ENCODE data around the gene TPD52L1.

Gene TPD52L1

GRCh38 chr6:125166711-125167110 lies 13.1 kb downstream of the TPD52L1 start:
- DNase-seq (ENCODE audit: low spot score), result no peak
- no peak for TF ChIP-seq CTCF (IDR thresholded peaks at IDR 0.05; ENCODE audit: extremely low read depth, missing control alignments)

DNA sequence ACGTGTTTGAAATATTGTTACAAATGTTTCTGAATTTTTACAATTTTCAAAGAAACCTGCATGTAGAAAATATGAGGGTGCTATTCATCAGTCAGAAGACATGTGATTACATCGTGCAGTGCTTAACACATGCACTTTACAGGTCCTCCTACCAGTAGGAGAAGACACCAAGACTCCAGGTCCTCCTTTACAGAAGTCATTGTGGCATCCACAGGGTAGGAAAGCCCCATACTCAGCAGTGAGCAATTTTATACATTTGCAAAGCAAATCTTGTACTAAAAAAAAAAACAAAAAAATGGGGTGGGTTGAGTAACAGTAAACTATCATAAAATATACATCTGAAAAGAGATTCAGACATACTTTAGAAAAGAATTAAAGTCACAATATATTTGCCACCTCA lies 14.0 kb downstream of the TPD52L1 start:
- no peak for DNase-seq (ENCODE audit: low spot score)
- TF ChIP-seq CTCF (IDR thresholded peaks at IDR 0.05; ENCODE audit: extremely low read depth, missing control alignments), result no peak

DNA sequence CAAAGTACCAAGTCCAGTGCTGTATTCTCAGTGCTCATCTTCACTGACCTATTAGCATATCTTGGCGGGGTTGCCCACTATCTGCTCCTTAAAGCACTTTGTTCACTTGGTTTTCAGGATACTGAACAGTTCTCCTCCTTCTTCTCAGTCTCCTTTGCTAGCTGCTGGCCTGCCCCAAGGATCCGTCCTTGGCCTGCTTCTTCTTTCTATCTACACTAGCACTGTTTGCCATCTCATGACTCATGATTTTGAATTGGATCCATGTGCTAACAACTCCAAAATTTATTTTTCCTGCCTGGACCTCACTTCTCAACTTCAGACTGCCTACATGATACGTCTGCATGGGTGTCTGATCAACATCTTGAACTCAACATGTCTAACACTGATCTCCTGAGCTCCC lies 15.5 kb downstream of the TPD52L1 start:
- no peak for DNase-seq (ENCODE audit: low spot score)
- TF ChIP-seq CTCF (IDR thresholded peaks at IDR 0.05; ENCODE audit: extremely low read depth, missing control alignments), result no peak

DNA sequence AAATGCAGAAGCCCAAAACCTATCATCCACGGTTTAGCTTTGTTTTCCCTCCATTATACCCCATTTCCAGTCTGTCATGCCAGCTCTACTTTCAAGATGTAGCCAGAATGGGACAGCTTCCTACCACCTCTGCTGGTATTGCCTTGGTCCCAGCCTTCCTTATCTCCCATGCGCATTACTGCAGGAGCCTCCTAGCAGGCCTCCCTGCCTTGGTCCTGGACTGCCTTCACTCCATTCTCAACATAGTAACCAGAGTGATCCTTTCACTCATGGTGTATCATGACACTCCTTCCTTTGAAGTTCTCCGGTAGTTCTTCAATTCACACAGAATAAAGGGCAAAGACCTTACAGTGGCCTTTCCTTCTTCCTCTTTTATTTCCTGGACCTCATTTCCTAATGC lies 15.9 kb downstream of the TPD52L1 start:
- no peak for DNase-seq (ENCODE audit: low spot score)
- no peak for TF ChIP-seq CTCF (IDR thresholded peaks at IDR 0.05; ENCODE audit: extremely low read depth, missing control alignments)

- TF ChIP-seq CTCF (IDR thresholded peaks at IDR 0.05; ENCODE audit: extremely low read depth, missing control alignments), result no peak
- DNase-seq (ENCODE audit: low spot score), result no peak
Measured at GRCh38 chr6:125170376-125170775, 16.8 kb downstream of the TPD52L1 start.

GRCh38 chr6:125173341-125174095 lies 19.9 kb downstream of the TPD52L1 start:
- no peak for TF ChIP-seq CTCF (IDR thresholded peaks at IDR 0.05; ENCODE audit: extremely low read depth, missing control alignments)
- no peak for DNase-seq (ENCODE audit: low spot score)

GRCh38 chr6:125174626-125175025 lies 21.1 kb downstream of the TPD52L1 start:
- TF ChIP-seq CTCF (IDR thresholded peaks at IDR 0.05; ENCODE audit: extremely low read depth, missing control alignments), result no peak
- no peak for DNase-seq (ENCODE audit: low spot score)
